ENCODE data around the gene PHLPP1. TPM values are rescaled to one million over a fixed set of nuclear protein-coding genes. Genes with fewer than 3 reads are reported as not detected.

Gene PHLPP1
- total and polyA plus RNA-seq, 4 experiments from 2014 or later: 0.36 to 7.8 (median 6.3) TPM; not detected in 1

DNA sequence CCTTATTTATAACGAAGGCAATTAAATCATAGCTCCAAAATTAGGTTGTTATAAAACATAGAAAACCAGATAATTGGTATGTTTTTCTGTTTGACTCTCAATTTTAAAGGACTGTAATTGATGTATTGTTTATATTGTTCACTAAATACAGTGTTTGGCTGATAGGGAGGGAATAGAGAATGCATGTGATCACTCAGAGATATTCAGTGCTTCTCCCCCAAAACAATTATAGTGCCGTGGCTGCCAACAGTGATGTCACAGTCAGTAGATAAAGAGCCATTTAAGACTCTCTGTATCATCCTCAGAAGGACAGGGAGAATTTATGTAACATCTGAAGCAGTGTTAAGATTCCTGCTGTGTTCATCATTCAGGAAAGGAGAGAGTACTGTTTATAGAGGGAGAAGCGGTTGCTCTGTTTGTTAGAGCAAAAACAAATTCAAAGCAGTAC, 69.6 kb downstream of the PHLPP1 start:
- H3K4me1 Mint-ChIP-seq: peaks cover 22 to 31% (median 23%) of the 10 kb centered on the region in 4 donors
- H3K4me3 Mint-ChIP-seq: peak overlapping the region in 5 of 8 donors; percentile 54 to 83 (median 67)
- H3K27me3 ChIP-seq (ENCODE audit: insufficient read depth, low read length): no peaks in the 10 kb centered on the region
- no peak for DNase-seq
- H3K9me3 ChIP-seq (ENCODE audit: control insufficient read depth in 1 of 2, low read length in 2 of 2): no peaks in the 10 kb centered on the region
- no peak overlapping the region for H3K4me3 ChIP-seq (ENCODE audit: low read length in 2 of 2)
- peak overlapping the region in 2 of 7 donors; percentile 16 to 24 for H3K27ac Mint-ChIP-seq
- no peaks in the 10 kb centered on the region for H3K36me3 Mint-ChIP-seq
- H3K36me3 ChIP-seq (ENCODE audit: insufficient read depth, low read length): no peaks in the 10 kb centered on the region
- ChIA-PET CTCF (ENCODE audit: partially characterized antibody) (no interaction called here), POLR2A (ENCODE audit: partially characterized antibody) (no interaction called here)
- H3K4me1 ChIP-seq (ENCODE audit: insufficient read depth, low read length): peaks cover 16% of the 10 kb centered on the region
- H3K27me3 Mint-ChIP-seq: no peaks in the 10 kb centered on the region
- no peak overlapping the region for H3K27ac ChIP-seq (ENCODE audit: low read depth, low read length)
- no peaks in the 10 kb centered on the region for H3K9me3 Mint-ChIP-seq
- intact Hi-C loops (cut with micrococcal nuclease): no loop called here

- no peak overlapping the region for H3K4me3 Mint-ChIP-seq
- no peak overlapping the region for H3K27ac Mint-ChIP-seq
- Histone ChIP-seq H3K4me3 (ENCODE audit: low read length in 2 of 2) (no peak overlapping the region), H3K36me3 (ENCODE audit: insufficient read depth, low read length) (no peaks in the 10 kb centered on the region), H3K27ac (ENCODE audit: low read depth, low read length) (no peak overlapping the region), H3K27me3 (ENCODE audit: insufficient read depth, low read length) (no peaks in the 10 kb centered on the region), H3K4me1 (ENCODE audit: insufficient read depth, low read length) (peaks cover 19% of the 10 kb centered on the region), H3K9me3 (ENCODE audit: control insufficient read depth in 1 of 2, low read length in 2 of 2) (no peaks in the 10 kb centered on the region)
- peaks cover 28 to 43% (median 34%) of the 10 kb centered on the region in 4 donors for H3K4me1 Mint-ChIP-seq
- no peaks in the 10 kb centered on the region for H3K36me3 Mint-ChIP-seq
- POLR2A ChIA-PET (ENCODE audit: partially characterized antibody): no interaction called here
- no peaks in the 10 kb centered on the region for H3K9me3 Mint-ChIP-seq
- CTCF ChIA-PET (ENCODE audit: partially characterized antibody): no interaction called here
- DNase-seq: no peak
- no peaks in the 10 kb centered on the region for H3K27me3 Mint-ChIP-seq
- intact Hi-C loops (cut with micrococcal nuclease): no loop called here
Measured at GRCh38 chr18:62786689-62787088, 71.3 kb downstream of the PHLPP1 start.

DNA sequence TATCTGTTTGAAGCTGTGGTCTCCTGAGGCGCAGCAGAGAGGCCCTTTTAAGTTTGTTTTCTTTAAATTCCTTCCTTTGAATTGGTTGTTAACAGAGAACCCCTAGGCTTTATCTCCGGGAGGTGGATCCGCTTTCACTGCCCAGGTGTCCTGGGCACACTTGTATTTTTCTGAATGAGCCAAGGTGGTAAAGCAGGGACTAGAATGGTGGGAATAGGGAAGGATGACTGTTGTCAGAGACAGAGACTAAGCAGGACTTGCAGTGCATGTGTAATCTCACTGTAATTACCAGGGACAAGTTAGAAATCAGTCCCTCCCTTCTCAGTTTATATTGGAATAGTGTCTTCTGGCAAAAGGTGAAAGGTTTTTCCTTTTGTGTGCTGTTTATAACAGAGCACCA, 72.8 kb downstream of the PHLPP1 start:
- H3K4me1 ChIP-seq (ENCODE audit: insufficient read depth, low read length): peaks cover 19% of the 10 kb centered on the region
- Mint-ChIP-seq H3K4me3 (no peak overlapping the region), H3K9me3 (no peaks in the 10 kb centered on the region), H3K27me3 (no peaks in the 10 kb centered on the region), H3K36me3 (no peaks in the 10 kb centered on the region), H3K27ac (no peak overlapping the region), H3K4me1 (peaks cover 28 to 43% (median 34%) of the 10 kb centered on the region in 4 donors)
- no peak for DNase-seq
- POLR2A ChIA-PET (ENCODE audit: partially characterized antibody): no interaction called here
- no peak overlapping the region for H3K4me3 ChIP-seq (ENCODE audit: low read length in 2 of 2)
- no peaks in the 10 kb centered on the region for H3K36me3 ChIP-seq (ENCODE audit: insufficient read depth, low read length)
- H3K27ac ChIP-seq (ENCODE audit: low read depth, low read length): no peak overlapping the region
- H3K9me3 ChIP-seq (ENCODE audit: control insufficient read depth in 1 of 2, low read length in 2 of 2): no peaks in the 10 kb centered on the region
- intact Hi-C loops (cut with micrococcal nuclease): no loop called here
- CTCF ChIA-PET (ENCODE audit: partially characterized antibody): interaction anchor here (1.2 kb wide), 1 partner anchor 12 kb away, joined by 4 read pairs; no protein-coding TSS in a partner anchor
- no peaks in the 10 kb centered on the region for H3K27me3 ChIP-seq (ENCODE audit: insufficient read depth, low read length)

DNA sequence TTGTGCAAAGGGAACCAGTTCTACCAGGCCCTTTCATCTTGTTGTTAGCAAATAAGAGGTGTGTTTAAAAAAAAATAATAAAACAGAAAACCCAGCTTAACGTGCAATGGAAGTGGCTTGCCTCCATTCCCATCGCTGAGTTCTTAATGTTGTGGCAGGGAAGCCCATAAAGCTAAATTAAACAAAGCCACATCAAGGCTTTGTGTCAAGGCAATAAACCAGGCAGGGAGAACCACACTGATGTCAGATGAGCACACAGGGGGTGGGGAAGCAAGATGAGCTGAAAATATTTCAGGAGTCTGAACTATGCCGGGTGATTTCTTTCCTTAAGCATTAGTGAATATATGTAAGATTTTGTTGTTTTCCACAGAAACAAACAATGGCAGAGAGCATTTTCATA, 73.5 kb downstream of the PHLPP1 start:
- peaks cover 28 to 36% (median 32%) of the 10 kb centered on the region in 4 donors for H3K4me1 Mint-ChIP-seq
- no peaks in the 10 kb centered on the region for H3K27me3 ChIP-seq (ENCODE audit: insufficient read depth, low read length)
- H3K36me3 Mint-ChIP-seq: no peaks in the 10 kb centered on the region
- peaks cover 18% of the 10 kb centered on the region for H3K4me1 ChIP-seq (ENCODE audit: insufficient read depth, low read length)
- H3K9me3 ChIP-seq (ENCODE audit: control insufficient read depth in 1 of 2, low read length in 2 of 2): no peaks in the 10 kb centered on the region
- ChIA-PET POLR2A (ENCODE audit: partially characterized antibody) (no interaction called here), CTCF (ENCODE audit: partially characterized antibody) (interaction anchor here (1.2 kb wide), 1 partner anchor 12 kb away, joined by 4 read pairs; no protein-coding TSS in a partner anchor)
- intact Hi-C loops (cut with micrococcal nuclease): no loop called here
- peak overlapping the region in 1 of 8 donors; percentile 30 for H3K4me3 Mint-ChIP-seq
- no peaks in the 10 kb centered on the region for H3K36me3 ChIP-seq (ENCODE audit: insufficient read depth, low read length)
- H3K27ac Mint-ChIP-seq: peak overlapping the region in 2 of 7 donors; percentile 3 to 41
- no peaks in the 10 kb centered on the region for H3K9me3 Mint-ChIP-seq
- H3K4me3 ChIP-seq (ENCODE audit: low read length in 2 of 2): no peak overlapping the region
- no peaks in the 10 kb centered on the region for H3K27me3 Mint-ChIP-seq
- H3K27ac ChIP-seq (ENCODE audit: low read depth, low read length): no peak overlapping the region
- DNase-seq: no peak

GRCh38 chr18:62790871-62791772, 75.8 kb downstream of the PHLPP1 start:
- Histone ChIP-seq H3K27me3 (ENCODE audit: insufficient read depth, low read length) (no peaks in the 10 kb centered on the region), H3K27ac (ENCODE audit: low read depth, low read length) (no peak overlapping the region), H3K4me3 (ENCODE audit: low read length in 2 of 2) (no peak overlapping the region), H3K4me1 (ENCODE audit: insufficient read depth, low read length) (peaks cover 3% of the 10 kb centered on the region), H3K36me3 (ENCODE audit: insufficient read depth, low read length) (no peaks in the 10 kb centered on the region), H3K9me3 (ENCODE audit: control insufficient read depth in 1 of 2, low read length in 2 of 2) (no peaks in the 10 kb centered on the region)
- intact Hi-C loops (cut with micrococcal nuclease): no loop called here
- ChIA-PET POLR2A (ENCODE audit: partially characterized antibody) (no interaction called here), CTCF (ENCODE audit: partially characterized antibody) (no interaction called here)
- H3K4me3 Mint-ChIP-seq: no peak overlapping the region
- H3K4me1 Mint-ChIP-seq: peaks cover 17 to 26% (median 18%) of the 10 kb centered on the region in 4 donors
- H3K9me3 Mint-ChIP-seq: no peaks in the 10 kb centered on the region
- H3K27ac Mint-ChIP-seq: no peak overlapping the region
- no peaks in the 10 kb centered on the region for H3K36me3 Mint-ChIP-seq
- no peaks in the 10 kb centered on the region for H3K27me3 Mint-ChIP-seq
- no peak for DNase-seq

- H3K27ac ChIP-seq (ENCODE audit: low read depth, low read length): no peak overlapping the region
- no peak overlapping the region for H3K4me3 ChIP-seq (ENCODE audit: low read length in 2 of 2)
- intact Hi-C loops (cut with micrococcal nuclease): no loop called here
- ChIA-PET POLR2A (ENCODE audit: partially characterized antibody) (no interaction called here), CTCF (ENCODE audit: partially characterized antibody) (no interaction called here)
- H3K9me3 ChIP-seq (ENCODE audit: control insufficient read depth in 1 of 2, low read length in 2 of 2): no peaks in the 10 kb centered on the region
- Mint-ChIP-seq H3K9me3 (no peaks in the 10 kb centered on the region), H3K4me3 (no peak overlapping the region), H3K36me3 (no peaks in the 10 kb centered on the region), H3K27me3 (no peaks in the 10 kb centered on the region), H3K4me1 (peaks cover 17 to 26% (median 18%) of the 10 kb centered on the region in 4 donors), H3K27ac (no peak overlapping the region)
- no peaks in the 10 kb centered on the region for H3K27me3 ChIP-seq (ENCODE audit: insufficient read depth, low read length)
- peaks cover 3% of the 10 kb centered on the region for H3K4me1 ChIP-seq (ENCODE audit: insufficient read depth, low read length)
- DNase-seq: no peak
- H3K36me3 ChIP-seq (ENCODE audit: insufficient read depth, low read length): no peaks in the 10 kb centered on the region
Measured at GRCh38 chr18:62792016-62792415, 76.7 kb downstream of the PHLPP1 start.

DNA sequence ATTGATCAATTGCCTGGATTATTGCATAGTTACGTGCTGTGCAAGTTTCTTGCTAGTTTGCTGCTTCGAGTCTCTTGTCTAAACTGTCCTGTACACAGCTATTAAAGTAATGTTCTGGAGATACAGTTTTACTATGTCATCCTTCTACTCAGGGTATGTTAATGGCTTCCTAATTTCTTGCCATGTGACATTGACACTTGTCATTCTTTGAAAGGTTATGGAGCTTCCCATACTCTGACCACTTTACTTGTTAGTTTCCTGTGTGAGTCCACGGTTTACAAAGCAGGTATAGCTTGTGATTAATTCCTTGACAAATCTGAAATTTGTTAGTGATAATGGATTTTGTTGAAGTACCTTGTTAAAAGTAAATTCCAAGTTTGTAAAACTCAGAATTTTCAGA, 80.5 kb downstream of the PHLPP1 start:
- Mint-ChIP-seq H3K9me3 (no peaks in the 10 kb centered on the region), H3K4me1 (peaks cover 5 to 12% (median 7%) of the 10 kb centered on the region in 4 donors), H3K36me3 (no peaks in the 10 kb centered on the region), H3K4me3 (no peak overlapping the region), H3K27ac (no peak overlapping the region), H3K27me3 (peaks cover 0 to 2% of the 10 kb centered on the region in 2 donors)
- Histone ChIP-seq H3K27ac (ENCODE audit: low read depth, low read length) (no peak overlapping the region), H3K27me3 (ENCODE audit: insufficient read depth, low read length) (no peaks in the 10 kb centered on the region), H3K4me3 (ENCODE audit: low read length in 2 of 2) (no peak overlapping the region), H3K4me1 (ENCODE audit: insufficient read depth, low read length) (peaks cover 3% of the 10 kb centered on the region), H3K36me3 (ENCODE audit: insufficient read depth, low read length) (no peaks in the 10 kb centered on the region), H3K9me3 (ENCODE audit: control insufficient read depth in 1 of 2, low read length in 2 of 2) (no peaks in the 10 kb centered on the region)
- POLR2A ChIA-PET (ENCODE audit: partially characterized antibody): no interaction called here
- intact Hi-C loops (cut with micrococcal nuclease): no loop called here
- CTCF ChIA-PET (ENCODE audit: partially characterized antibody): interaction anchor here (1.2 to 1.6 kb wide), 2 partner anchors 30 to 187 kb away, joined by 4 read pairs; no protein-coding TSS in a partner anchor
- no peak for DNase-seq
